Fibroblast of the conjunctiva (primary cell): ENCODE results near the gene CLEC16A.
"Not testable (repeated sequence)": the region's sequence is repeated elsewhere in the genome, so short reads cannot be mapped to it uniquely, and the experiment has no call there.

Experiments
- DNase-seq: peaks from one replicate; pipeline ENCODE4 v3.0.0-alpha.2; 2010; ENCODE audit warnings: low read depth

CLEC16A gene

GRCh38 chr16:10939649-10940234 lies 4.6 kb upstream of the CLEC16A start:
- DNase-seq, result no peak

GRCh38 chr16:10940501-10941079 lies 3.8 kb upstream of the CLEC16A start:
- DNase-seq, result no peak

- DNase-seq, result no peak
Measured at GRCh38 chr16:10941127-10941933, 3.0 kb upstream of the CLEC16A start.

GRCh38 chr16:10941935-10942351 lies 2.4 kb upstream of the CLEC16A start:
- not testable (repeated sequence) for DNase-seq

- peak; percentile 79 for DNase-seq
Measured at GRCh38 chr16:10942352-10943063, 1.9 kb upstream of the CLEC16A start, which contains the start of gene DEXI. Gene DEXI (minus strand): TSS chr16:10942468. CDS start chr16:10942005, 463 bp downstream.

GRCh38 chr16:10943064-10943353 lies 1.4 kb upstream of the CLEC16A start:
- no peak for DNase-seq

- no peak for DNase-seq
Measured at GRCh38 chr16:10945065-10945787, 862 bp downstream of the CLEC16A start.

- DNase-seq, result no peak
Measured at GRCh38 chr16:10946308-10946707, 1.9 kb downstream of the CLEC16A start.

- no peak for DNase-seq
Measured at GRCh38 chr16:10947211-10947787, 2.9 kb downstream of the CLEC16A start.

GRCh38 chr16:10949424-10949970 lies 5.1 kb downstream of the CLEC16A start:
- DNase-seq, result no peak

- no peak for DNase-seq
Measured at GRCh38 chr16:10950393-10950792, 6.0 kb downstream of the CLEC16A start.

- DNase-seq, result peak; percentile 16
Measured at GRCh38 chr16:10951026-10951425, 6.7 kb downstream of the CLEC16A start.

GRCh38 chr16:10954903-10955302 lies 10.5 kb downstream of the CLEC16A start:
- DNase-seq, result no peak

- no peak for DNase-seq
Measured at GRCh38 chr16:10957771-10958482, 13.6 kb downstream of the CLEC16A start.

GRCh38 chr16:10959161-10959560 lies 14.8 kb downstream of the CLEC16A start:
- DNase-seq, result no peak

- DNase-seq, result no peak
Measured at GRCh38 chr16:10961231-10961630, 16.9 kb downstream of the CLEC16A start.

- DNase-seq, result peak; percentile 53
Measured at GRCh38 chr16:10964039-10964890, 19.9 kb downstream of the CLEC16A start.

GRCh38 chr16:10964891-10965326 lies 20.5 kb downstream of the CLEC16A start:
- no peak for DNase-seq

GRCh38 chr16:10965440-10966061 lies 21.2 kb downstream of the CLEC16A start:
- DNase-seq, result no peak
